Rectal smooth muscle tissue (tissue), 1 donor: ENCODE results near the gene ALDH3B1.

ENCODE experiments used
- H3K27ac ChIP-seq: one replicate; pipeline ENCODE4 v1.7.0; 2013; ENCODE audit warnings: low read depth, low read length, inconsistent platforms
- H3K27me3 ChIP-seq: one replicate; pipeline ENCODE4 v1.7.0; 2013; ENCODE audit warnings: low read length; ENCODE audit not compliant: control insufficient read depth, insufficient read depth
- H3K36me3 ChIP-seq: one replicate; pipeline ENCODE4 v1.7.0; 2013; ENCODE audit warnings: low read length; ENCODE audit not compliant: control insufficient read depth, insufficient read depth
- H3K4me1 ChIP-seq: one replicate; pipeline ENCODE4 v1.7.0; 2013; ENCODE audit warnings: low read length; ENCODE audit not compliant: control insufficient read depth, insufficient read depth
- H3K4me3 ChIP-seq: one replicate; pipeline ENCODE4 v1.7.0; 2013; ENCODE audit warnings: low read length
- H3K9ac ChIP-seq: one replicate; pipeline ENCODE4 v1.7.0; 2013; ENCODE audit warnings: low read length

Gene ALDH3B1

GRCh38 chr11:68041617-68042218 lies 31.6 kb downstream of the ALDH3B1 start:
- Histone ChIP-seq H3K27ac (no peak overlapping the region), H3K4me1 (peaks cover 21% of the 10 kb centered on the region), H3K36me3 (peaks cover 7% of the 10 kb centered on the region), H3K4me3 (no peak overlapping the region), H3K27me3 (no peaks in the 10 kb centered on the region), H3K9ac (no peak overlapping the region)

GRCh38 chr11:68042219-68043028 lies 32.3 kb downstream of the ALDH3B1 start:
- Histone ChIP-seq H3K27ac (no peak overlapping the region), H3K9ac (no peak overlapping the region), H3K4me3 (no peak overlapping the region), H3K4me1 (peaks cover 21% of the 10 kb centered on the region), H3K27me3 (no peaks in the 10 kb centered on the region), H3K36me3 (peaks cover 7% of the 10 kb centered on the region)

DNA sequence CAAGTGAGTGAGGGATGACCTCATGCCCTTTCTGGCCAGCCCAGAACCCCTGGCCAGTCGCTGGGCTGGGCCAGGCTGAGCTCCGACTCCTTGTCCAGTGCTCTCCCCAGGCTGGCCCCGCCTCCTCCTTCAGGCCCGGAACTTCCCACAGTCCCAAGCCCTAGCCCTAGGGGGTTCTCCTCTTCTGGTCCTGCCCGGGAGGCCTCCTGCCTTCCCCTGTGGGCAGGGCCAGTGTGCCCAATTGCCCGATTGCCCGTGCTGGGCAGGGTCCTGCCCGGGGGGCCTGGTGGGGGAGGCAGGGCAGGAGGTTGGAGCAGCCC lies 32.9 kb downstream of the ALDH3B1 start:
- no peak overlapping the region for H3K27ac ChIP-seq

GRCh38 chr11:68043349-68044144 lies 33.4 kb downstream of the ALDH3B1 start:
- Histone ChIP-seq H3K27ac (no peak overlapping the region), H3K27me3 (no peaks in the 10 kb centered on the region), H3K4me3 (no peak overlapping the region), H3K4me1 (peaks cover 13% of the 10 kb centered on the region), H3K36me3 (peaks cover 11% of the 10 kb centered on the region), H3K9ac (no peak overlapping the region)

More for the DNA sequence above, 32.9 kb downstream of the ALDH3B1 start:
- no peaks in the 10 kb centered on the region for H3K27me3 ChIP-seq
- H3K9ac ChIP-seq, result no peak overlapping the region
- no peak overlapping the region for H3K4me3 ChIP-seq
- peaks cover 10% of the 10 kb centered on the region for H3K36me3 ChIP-seq
- peaks cover 18% of the 10 kb centered on the region for H3K4me1 ChIP-seq

DNA sequence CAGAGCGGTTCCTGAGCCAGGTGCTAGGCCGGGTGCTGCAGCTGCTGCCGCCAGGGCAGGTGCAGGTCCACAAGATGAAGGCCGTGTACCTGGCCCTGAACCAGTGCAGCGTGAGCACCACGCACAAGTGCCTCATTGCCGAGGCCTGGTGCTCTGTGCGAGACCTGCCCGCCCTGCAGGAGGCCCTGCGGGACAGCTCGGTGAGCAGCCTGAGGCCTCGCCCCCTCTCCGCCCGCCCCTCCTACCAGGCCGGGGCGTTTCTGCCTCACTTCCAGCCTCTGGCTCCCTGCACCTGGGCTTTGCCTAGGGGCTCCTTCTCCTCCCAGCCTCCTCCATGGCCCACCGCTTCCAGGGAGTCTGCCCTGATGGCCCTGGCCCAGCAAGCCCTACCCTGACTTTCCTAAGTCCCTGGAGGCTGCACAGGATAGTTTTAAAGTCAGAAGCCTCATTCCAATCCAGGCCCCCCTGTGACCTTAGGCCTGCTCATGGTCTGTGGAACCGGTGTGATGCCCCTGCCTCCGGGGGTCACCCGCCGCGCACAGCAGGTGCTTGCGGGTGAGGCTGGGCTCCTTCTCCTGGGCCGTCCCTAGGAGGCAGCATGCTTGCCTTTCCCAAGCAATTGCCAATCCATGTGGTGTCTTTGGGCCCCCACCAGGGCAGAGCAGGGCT lies 34.2 kb downstream of the ALDH3B1 start:
- Histone ChIP-seq H3K4me3 (no peak overlapping the region), H3K27ac (no peak overlapping the region), H3K36me3 (peaks cover 18% of the 10 kb centered on the region), H3K9ac (no peak overlapping the region), H3K27me3 (no peaks in the 10 kb centered on the region), H3K4me1 (peaks cover 10% of the 10 kb centered on the region)

DNA sequence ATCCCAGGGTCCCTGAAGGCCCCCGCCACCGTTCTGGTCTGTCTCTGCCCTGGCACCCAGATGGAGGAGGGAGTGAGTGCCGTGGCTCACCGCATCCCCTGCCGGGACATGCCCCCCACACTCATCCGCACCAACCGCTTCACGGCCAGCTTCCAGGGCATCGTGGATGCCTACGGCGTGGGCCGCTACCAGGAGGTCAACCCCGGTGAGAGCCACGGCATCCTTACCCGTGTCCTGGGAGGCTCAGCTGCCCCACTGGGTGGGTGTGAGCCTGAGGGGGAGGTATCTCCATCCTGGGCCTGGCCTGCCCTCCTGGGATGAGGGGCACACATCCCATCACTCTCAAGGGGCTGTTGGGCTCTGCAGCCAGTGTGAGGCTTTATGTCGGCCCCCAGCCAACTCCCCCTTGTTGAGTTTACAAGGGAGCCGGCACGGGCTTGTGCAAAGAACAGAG lies 34.8 kb downstream of the ALDH3B1 start:
- H3K4me1 ChIP-seq, result peaks cover 5% of the 10 kb centered on the region
- no peak overlapping the region for H3K4me3 ChIP-seq
- H3K9ac ChIP-seq, result no peak overlapping the region
- peaks cover 20% of the 10 kb centered on the region for H3K36me3 ChIP-seq
- no peaks in the 10 kb centered on the region for H3K27me3 ChIP-seq
- H3K27ac ChIP-seq, result no peak overlapping the region

DNA sequence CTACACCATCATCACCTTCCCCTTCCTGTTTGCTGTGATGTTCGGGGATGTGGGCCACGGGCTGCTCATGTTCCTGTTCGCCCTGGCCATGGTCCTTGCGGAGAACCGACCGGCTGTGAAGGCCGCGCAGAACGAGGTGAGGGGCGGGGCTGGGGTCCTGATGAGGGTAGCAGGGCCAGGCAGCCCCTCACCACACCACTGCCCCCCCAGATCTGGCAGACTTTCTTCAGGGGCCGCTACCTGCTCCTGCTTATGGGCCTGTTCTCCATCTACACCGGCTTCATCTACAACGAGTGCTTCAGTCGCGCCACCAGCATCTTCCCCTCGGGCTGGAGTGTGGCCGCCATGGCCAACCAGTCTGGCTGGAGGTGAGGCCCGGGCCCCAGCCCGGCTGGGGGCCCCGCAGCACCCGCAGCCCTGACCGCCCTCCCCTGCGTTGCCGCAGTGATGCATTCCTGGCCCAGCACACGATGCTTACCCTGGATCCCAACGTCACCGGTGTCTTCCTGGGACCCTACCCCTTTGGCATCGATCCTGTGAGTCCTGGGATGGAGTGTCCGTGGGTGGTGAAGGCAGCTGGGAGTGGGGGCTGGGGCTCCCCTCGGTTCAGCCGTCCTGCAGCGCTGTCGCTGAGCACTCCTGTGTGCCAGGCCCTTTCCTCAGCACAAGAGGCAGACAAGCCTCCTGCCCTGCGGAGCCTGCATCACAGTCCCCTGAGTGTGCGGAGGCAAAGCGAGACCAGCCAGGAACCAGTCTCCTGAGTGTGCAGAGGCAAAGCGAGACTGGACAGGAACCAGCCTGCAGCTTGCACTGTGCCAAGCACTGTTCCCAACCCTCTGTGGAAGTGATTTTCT lies 37.5 kb downstream of the ALDH3B1 start:
- peaks cover 32% of the 10 kb centered on the region for H3K36me3 ChIP-seq
- no peak overlapping the region for H3K9ac ChIP-seq
- H3K4me3 ChIP-seq, result no peak overlapping the region
- H3K4me1 ChIP-seq, result no peaks in the 10 kb centered on the region
- no peaks in the 10 kb centered on the region for H3K27me3 ChIP-seq
- no peak overlapping the region for H3K27ac ChIP-seq

DNA sequence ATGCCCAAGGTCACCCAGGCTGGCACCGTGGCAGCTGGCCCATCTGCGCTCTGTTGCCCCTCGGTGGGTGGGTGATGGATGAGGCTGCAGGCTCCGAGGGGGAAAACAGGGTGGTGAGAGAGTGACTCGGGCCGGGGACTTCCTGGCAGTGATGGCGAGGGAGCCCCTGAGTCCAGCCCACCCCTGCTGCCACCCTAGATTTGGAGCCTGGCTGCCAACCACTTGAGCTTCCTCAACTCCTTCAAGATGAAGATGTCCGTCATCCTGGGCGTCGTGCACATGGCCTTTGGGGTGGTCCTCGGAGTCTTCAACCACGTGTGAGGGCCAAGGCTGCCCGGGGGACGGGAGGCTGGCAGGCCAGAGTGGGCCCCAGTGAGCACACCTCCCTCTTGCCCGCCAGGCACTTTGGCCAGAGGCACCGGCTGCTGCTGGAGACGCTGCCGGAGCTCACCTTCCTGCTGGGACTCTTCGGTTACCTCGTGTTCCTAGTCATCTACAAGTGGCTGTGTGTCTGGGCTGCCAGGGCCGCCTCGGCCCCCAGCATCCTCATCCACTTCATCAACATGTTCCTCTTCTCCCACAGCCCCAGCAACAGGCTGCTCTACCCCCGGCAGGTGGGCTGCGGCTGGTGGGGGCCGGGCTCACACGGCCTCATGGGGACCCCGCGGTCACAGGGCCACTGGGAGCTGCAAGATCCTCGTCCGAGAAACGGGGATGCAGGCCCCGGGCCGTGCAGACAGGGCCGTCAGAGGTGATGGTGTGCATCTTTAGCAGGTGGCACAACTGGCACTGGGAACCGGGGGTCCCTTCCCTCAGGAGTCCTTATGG lies 38.8 kb downstream of the ALDH3B1 start:
- H3K4me1 ChIP-seq, result no peaks in the 10 kb centered on the region
- peaks cover 39% of the 10 kb centered on the region for H3K36me3 ChIP-seq
- no peaks in the 10 kb centered on the region for H3K27me3 ChIP-seq
- no peak overlapping the region for H3K4me3 ChIP-seq
- no peak overlapping the region for H3K9ac ChIP-seq
- H3K27ac ChIP-seq, result no peak overlapping the region

DNA sequence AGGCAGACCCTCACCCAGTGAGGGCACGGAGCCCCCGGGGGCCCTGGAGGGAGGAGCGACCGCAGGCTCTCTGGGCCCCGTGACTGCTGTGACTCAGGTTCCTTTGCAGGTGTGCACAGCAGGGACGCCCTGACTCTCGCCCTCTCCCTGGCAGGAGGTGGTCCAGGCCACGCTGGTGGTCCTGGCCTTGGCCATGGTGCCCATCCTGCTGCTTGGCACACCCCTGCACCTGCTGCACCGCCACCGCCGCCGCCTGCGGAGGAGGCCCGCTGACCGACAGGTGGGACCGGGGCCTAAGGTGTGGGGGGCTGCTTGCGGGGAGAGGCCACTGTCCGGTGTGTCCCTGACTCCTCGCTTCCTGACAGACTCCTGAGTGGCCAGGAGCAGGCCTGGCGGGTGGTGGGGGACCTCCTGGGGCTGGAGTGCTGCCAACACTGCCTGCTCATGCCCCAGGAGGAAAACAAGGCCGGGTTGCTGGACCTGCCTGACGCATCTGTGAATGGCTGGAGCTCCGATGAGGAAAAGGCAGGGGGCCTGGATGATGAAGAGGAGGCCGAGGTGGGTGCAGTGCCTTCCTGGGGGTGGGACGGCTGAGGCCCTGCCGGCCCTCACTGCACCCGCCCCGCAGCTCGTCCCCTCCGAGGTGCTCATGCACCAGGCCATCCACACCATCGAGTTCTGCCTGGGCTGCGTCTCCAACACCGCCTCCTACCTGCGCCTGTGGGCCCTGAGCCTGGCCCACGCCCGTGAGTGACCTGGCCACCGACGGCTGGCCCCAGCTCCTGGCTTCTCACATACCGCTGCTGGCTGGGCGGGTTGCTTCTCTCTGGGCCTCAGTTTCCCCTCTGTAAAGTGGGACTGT lies 39.6 kb downstream of the ALDH3B1 start:
- Histone ChIP-seq H3K36me3 (peaks cover 36% of the 10 kb centered on the region), H3K4me1 (no peaks in the 10 kb centered on the region), H3K27ac (no peak overlapping the region), H3K4me3 (no peak overlapping the region), H3K27me3 (no peaks in the 10 kb centered on the region), H3K9ac (no peak overlapping the region)

DNA sequence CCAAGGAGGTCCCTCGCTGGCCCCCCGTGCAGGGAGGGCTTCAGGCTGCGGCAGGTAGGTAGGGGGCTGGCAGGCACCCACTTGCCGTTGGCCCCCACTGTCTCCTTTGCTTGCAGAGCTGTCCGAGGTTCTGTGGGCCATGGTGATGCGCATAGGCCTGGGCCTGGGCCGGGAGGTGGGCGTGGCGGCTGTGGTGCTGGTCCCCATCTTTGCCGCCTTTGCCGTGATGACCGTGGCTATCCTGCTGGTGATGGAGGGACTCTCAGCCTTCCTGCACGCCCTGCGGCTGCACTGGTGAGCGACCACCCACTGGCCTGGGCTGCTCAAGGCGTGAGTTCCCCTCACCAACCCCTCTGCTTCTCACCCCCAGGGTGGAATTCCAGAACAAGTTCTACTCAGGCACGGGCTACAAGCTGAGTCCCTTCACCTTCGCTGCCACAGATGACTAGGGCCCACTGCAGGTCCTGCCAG lies 40.3 kb downstream of the ALDH3B1 start:
- Histone ChIP-seq H3K4me3 (no peak overlapping the region), H3K27ac (no peak overlapping the region), H3K36me3 (peaks cover 36% of the 10 kb centered on the region), H3K9ac (no peak overlapping the region), H3K4me1 (no peaks in the 10 kb centered on the region), H3K27me3 (no peaks in the 10 kb centered on the region)
